K562 (cell line): ENCODE results near the gene SLC19A2. TPM values are rescaled to one million over a fixed set of nuclear protein-coding genes. Genes with fewer than 3 reads are reported as not detected.

Source experiments
- ARID1B ChIP-seq: fragments of 450-650 bp; IDR thresholded peaks from 2 replicates; pipeline ENCODE4 v1.6.1; 2016; ENCODE audit warnings: antibody characterized with exemption, mild to moderate bottlenecking, inconsistent platforms
- CHD7 ChIP-seq: fragments of 200-600 bp; sonication (generic); IDR thresholded peaks from one replicate; pipeline ENCODE4 v1.6.1; 2012; ENCODE audit warnings: mild to moderate bottlenecking, low read depth, low read length, inconsistent platforms
- CLOCK ChIP-seq: fragments of 250-450 bp; sonication (Bioruptor Pico); IDR thresholded peaks from 2 replicates; pipeline ENCODE4 v1.4.0; 2020; ENCODE audit warnings: mild to moderate bottlenecking, moderate library complexity, borderline replicate concordance
- SIRT6 ChIP-seq: IDR thresholded peaks from one replicate; pipeline ENCODE4 v1.6.1; 2012; ENCODE audit warnings: low read depth, mild to moderate bottlenecking, control low read depth, inconsistent platforms, low read length, moderate library complexity
- SMAD4 ChIP-seq: fragments of 250-450 bp; sonication (Bioruptor Pico); conservative IDR thresholded peaks from 2 replicates; pipeline ENCODE4 v1.8.0; 2021; ENCODE audit warnings: inconsistent platforms, mild to moderate bottlenecking, moderate library complexity
- SRSF9 ChIP-seq: fragments of 200-400 bp; formaldehyde crosslinking; IDR thresholded peaks from 2 replicates; pipeline ENCODE4 v1.6.1; 2017; ENCODE audit warnings: low read depth, low read length, borderline replicate concordance
- ZBTB1 ChIP-seq: sonication (generic); formaldehyde crosslinking; IDR thresholded peaks from 2 replicates; pipeline ENCODE4 v1.8.1; 2023; ENCODE audit warnings: missing genetic modification reagents, low read depth, mild to moderate bottlenecking, borderline replicate concordance
- ZBTB9 ChIP-seq: fragments of 450-650 bp; formaldehyde crosslinking; IDR thresholded peaks from 2 replicates; pipeline ENCODE4 v1.4.0; 2020; ENCODE audit warnings: mild to moderate bottlenecking, moderate library complexity
- ZNF239 ChIP-seq: fragments of 250-450 bp; sonication (Bioruptor Pico); IDR thresholded peaks from 2 replicates; pipeline ENCODE4 v1.4.0; 2020; ENCODE audit warnings: mild to moderate bottlenecking
- ZNF436 ChIP-seq: fragments of 250-450, 450-650 bp; sonication (Bioruptor Pico); formaldehyde crosslinking; IDR thresholded peaks from 2 replicates; pipeline ENCODE4 v1.7.0; 2020; ENCODE audit warnings: mild to moderate bottlenecking
- ZNF740 ChIP-seq, 3 experiments: fragments of 200-800 bp in 1 of 3; sonication (Bioruptor generic) in 1 of 3; sonication (generic) in 1 of 3; formaldehyde crosslinking in 1 of 3; IDR thresholded peaks; 2 replicates each; pipeline versions ENCODE4 v1.6.1 to v1.8.0; 2016 to 2022; ENCODE audit warnings: mild to moderate bottlenecking in 2 of 3, missing compliant biosample characterization in 2 of 3, missing genetic modification characterization in 2 of 3, missing genetic modification reagents in 1 of 3
- polyA plus RNA-seq, 8 experiments: library from polyadenylated mRNA; depleted of rRNA in 4 of 8; stranded (reverse) in 5 of 8; unstranded in 3 of 8; fragments of >200 nt; fragmentation: Nextera tagmentation in 2 of 8; fragmentation: Illumina TruSeq in 1 of 8; extraction: Ambion mirVana in 2 of 8; extraction: Trizol in 1 of 8; gene quantifications; 2 replicates each; pipeline versions ENCODE4 v1.2.1 to v1.2.3, GENCODE V29; 2011 to 2014; ENCODE audit warnings: inconsistent platforms in 1 of 8, missing spikeins in 1 of 8
- total RNA-seq, 7 experiments: library from RNA; depleted of rRNA in 6 of 7; stranded (reverse); fragments of >200 nt in 6 of 7; fragmentation: Illumina TruSeq in 2 of 7; extraction: Trizol in 2 of 7; gene quantifications; 2 replicates each; pipeline versions ENCODE4 v1.2.1 to v1.2.3, GENCODE V29; 2011 to 2021; ENCODE audit warnings: low replicate concordance in 1 of 7

Gene SLC19A2
- total and polyA plus RNA-seq, 9 of the 15 experiments (the other 6 are each of a cell fraction or from before 2014, with no cell fraction given): 7.4 to 42.8 (median 19.2) TPM

GRCh38 chr1:169495916-169496315, 10.2 kb upstream of the SLC19A2 start (continued):
- TF ChIP-seq CHD7 (no peak), SMAD4 (CRISPR knock-in tag) (no peak), ZBTB9 (no peak), ZNF239 (CRISPR knock-in tag) (no peak), CLOCK (CRISPR knock-in tag) (no peak), ZBTB1 (CRISPR knock-in tag) (no peak), ZNF436 (CRISPR knock-in tag) (no peak), ARID1B (no peak), SRSF9 (no peak), ZNF740 (CRISPR knock-in tag; IDR thresholded peaks at IDR 0.05) (no peak), ZNF740 (tag; IDR thresholded peaks at IDR 0.05) (no peak), SIRT6 (no peak)
